Caco-2 (cell line): Measurements from ENCODE around the gene GAS2L2. TPM values are rescaled to one million over a fixed set of nuclear protein-coding genes. Genes with fewer than 3 reads are reported as not detected.

ENCODE experiments used
- BruUV-seq: library from RNA; stranded (reverse); fragments of 400-500 nt; replicated peaks from 2 replicates; lab custom pipeline; 2021; lab: Mats Ljungman, UMichigan
- CTCF ChIA-PET: fragments of 300-600 bp; sonication (Branson Sonifier 250); formaldehyde crosslinking; loops from one replicate; lab custom pipeline; 2022; ENCODE audit warnings: antibody characterized with exemption; lab: Charles Lee
- POLR2A ChIA-PET: fragments of 300-600 bp; sonication (Branson Sonifier 250); formaldehyde crosslinking; loops from one replicate; lab custom pipeline; 2022; ENCODE audit warnings: antibody characterized with exemption; lab: Charles Lee
- DNase-seq, 2 experiments: peaks; one replicate each; pipeline versions ENCODE4 v3.0.0 to v3.0.0-alpha.2; 2020 to 2022
- H3K27me3 ChIP-seq: replicated peaks from 2 replicates; pipeline ENCODE4 v1.6.0; 2011; ENCODE audit warnings: low read length; ENCODE audit not compliant: control insufficient read depth, insufficient read depth
- H3K36me3 ChIP-seq: 2 replicates; pipeline ENCODE4 v1.5.1; 2011; ENCODE audit warnings: low read length; ENCODE audit not compliant: control insufficient read depth, insufficient read depth
- H3K4me1 ChIP-seq: fragments of 250-450 bp; sonication (Bioruptor Pico); 2 replicates; pipeline ENCODE4 v1.5.1; 2020; ENCODE audit warnings: mild to moderate bottlenecking
- H3K4me3 ChIP-seq: 2 replicates; pipeline ENCODE4 v1.5.1; 2011; ENCODE audit warnings: low read depth, mild to moderate bottlenecking, control low read depth, low read length
- H3K9me3 ChIP-seq: fragments of 250-450 bp; sonication (Bioruptor Pico); 2 replicates; pipeline ENCODE4 v1.5.1; 2020; ENCODE audit warnings: mild to moderate bottlenecking, moderate library complexity
- H3K27ac Mint-ChIP-seq: one replicate; pipeline ENCODE4 v1.8.0; 2022; ENCODE audit warnings: mixed read lengths; ENCODE audit not compliant: unreplicated experiment
- H3K27me3 Mint-ChIP-seq: one replicate; pipeline ENCODE4 v1.8.0; 2022; ENCODE audit warnings: mixed read lengths; ENCODE audit not compliant: insufficient read depth, unreplicated experiment
- H3K36me3 Mint-ChIP-seq: one replicate; pipeline ENCODE4 v1.8.0; 2022; ENCODE audit warnings: mild to moderate bottlenecking, mixed read lengths; ENCODE audit not compliant: insufficient read depth, unreplicated experiment
- H3K4me1 Mint-ChIP-seq: one replicate; pipeline ENCODE4 v1.8.0; 2022; ENCODE audit warnings: low read depth, mixed read lengths; ENCODE audit not compliant: unreplicated experiment
- H3K4me3 Mint-ChIP-seq: one replicate; pipeline ENCODE4 v1.8.0; 2022; ENCODE audit warnings: mild to moderate bottlenecking, moderate library complexity, mixed read lengths; ENCODE audit not compliant: unreplicated experiment
- H3K9me3 Mint-ChIP-seq: one replicate; pipeline ENCODE4 v1.8.0; 2022; ENCODE audit warnings: mixed read lengths; ENCODE audit not compliant: unreplicated experiment
- CTCF ChIP-seq, 2 experiments: fragments of 200-600 bp in 1 of 2; IDR thresholded peaks; 1 replicate in 1 of 2; 2 replicates in 1 of 2; pipeline versions ENCODE4 v1.5.1 to v1.8.0; 2011 to 2022; ENCODE audit warnings: antibody characterized with exemption in 1 of 2, control low read depth in 1 of 2, inconsistent platforms in 1 of 2, low read depth in 1 of 2, low read length in 1 of 2, mild to moderate bottlenecking in 1 of 2, moderate library complexity in 1 of 2; ENCODE audit not compliant: insufficient read depth in 1 of 2, severe bottlenecking in 1 of 2, unreplicated experiment in 1 of 2
- intact Hi-C: fragments of 100-400 bp; cut with micrococcal nuclease; formaldehyde crosslinking; loops from one replicate; pipeline ENCODE4 v1.10.0; 2022; ENCODE audit not compliant: unreplicated experiment
- total RNA-seq: library from RNA; stranded (reverse); gene quantifications from 2 replicates; pipeline ENCODE4 v1.2.3, GENCODE V29; 2022

GAS2L2 gene
- total RNA-seq, 1 experiment from 2014 or later: not detected

GRCh38 chr17:35709874-35710273 lies 43.2 kb downstream of the GAS2L2 start:
- CTCF ChIA-PET: no interaction called here
- Mint-ChIP-seq H3K27me3 (no peaks in the 10 kb centered on the region), H3K36me3 (peaks cover 54% of the 10 kb centered on the region), H3K27ac (no peak overlapping the region), H3K4me1 (no peaks in the 10 kb centered on the region), H3K4me3 (no peak overlapping the region), H3K9me3 (no peaks in the 10 kb centered on the region)
- BruUV-seq: no TSS peak
- peaks cover 1% of the 10 kb centered on the region; the same call in 1 of the 2 replicates for H3K36me3 ChIP-seq
- H3K4me3 ChIP-seq: no peak overlapping the region
- no peaks in the 10 kb centered on the region for H3K9me3 ChIP-seq
- intact Hi-C loops: no loop called here
- H3K27me3 ChIP-seq: no peaks in the 10 kb centered on the region
- no peak for DNase-seq
- H3K4me1 ChIP-seq: no peaks in the 10 kb centered on the region
- POLR2A ChIA-PET: no interaction called here
- no peak for TF ChIP-seq CTCF (IDR thresholded peaks at IDR 0.05; ENCODE audit: insufficient read depth in 1 of 2, low read depth in 1 of 2, low read length in 1 of 2, severe bottlenecking in 1 of 2, unreplicated experiment in 1 of 2)

- no peaks in the 10 kb centered on the region for H3K27me3 Mint-ChIP-seq
- no peaks in the 10 kb centered on the region for H3K27me3 ChIP-seq
Observed at GRCh38 chr17:35708951-35709350, 44.1 kb downstream of the GAS2L2 start.

GRCh38 chr17:35708149-35708548 lies 44.9 kb downstream of the GAS2L2 start:
- H3K4me3 ChIP-seq: no peak overlapping the region
- Mint-ChIP-seq H3K27ac (no peak overlapping the region), H3K4me3 (no peak overlapping the region), H3K9me3 (no peaks in the 10 kb centered on the region), H3K4me1 (no peaks in the 10 kb centered on the region), H3K27me3 (no peaks in the 10 kb centered on the region), H3K36me3 (peaks cover 57% of the 10 kb centered on the region)
- DNase-seq: no peak
- BruUV-seq: no TSS peak
- POLR2A ChIA-PET: no interaction called here
- CTCF ChIA-PET: interaction anchor here (1.0 kb wide), 1 partner anchor 56 kb away, joined by 4 read pairs; no protein-coding TSS in a partner anchor
- no peak for TF ChIP-seq CTCF (IDR thresholded peaks at IDR 0.05; ENCODE audit: insufficient read depth in 1 of 2, low read depth in 1 of 2, low read length in 1 of 2, severe bottlenecking in 1 of 2, unreplicated experiment in 1 of 2)
- no peaks in the 10 kb centered on the region for H3K4me1 ChIP-seq
- intact Hi-C loops: no loop called here
- H3K9me3 ChIP-seq: no peaks in the 10 kb centered on the region
- peaks cover 1% of the 10 kb centered on the region; the same call in 1 of the 2 replicates for H3K36me3 ChIP-seq
- no peaks in the 10 kb centered on the region for H3K27me3 ChIP-seq

More at GRCh38 chr17:35708951-35709350, 44.1 kb downstream of the GAS2L2 start:
- no peaks in the 10 kb centered on the region for H3K9me3 ChIP-seq
- no peak overlapping the region for H3K4me3 ChIP-seq
- ChIA-PET CTCF (interaction anchor here (1.0 kb wide), 1 partner anchor 55 kb away, joined by 4 read pairs; no protein-coding TSS in a partner anchor), POLR2A (no interaction called here)
- peaks cover 1% of the 10 kb centered on the region; the same call in 1 of the 2 replicates for H3K36me3 ChIP-seq
- Mint-ChIP-seq H3K9me3 (no peaks in the 10 kb centered on the region), H3K36me3 (peaks cover 57% of the 10 kb centered on the region), H3K4me1 (no peaks in the 10 kb centered on the region), H3K4me3 (no peak overlapping the region), H3K27ac (no peak overlapping the region)
- intact Hi-C loops: no loop called here
- H3K4me1 ChIP-seq: no peaks in the 10 kb centered on the region
- no TSS peak for BruUV-seq
- no peak for DNase-seq
- no peak for TF ChIP-seq CTCF (IDR thresholded peaks at IDR 0.05; ENCODE audit: insufficient read depth in 1 of 2, low read depth in 1 of 2, low read length in 1 of 2, severe bottlenecking in 1 of 2, unreplicated experiment in 1 of 2)
